IMR-90 (cell line): Measurements from ENCODE around the gene TM7SF3. TPM values are rescaled to one million over a fixed set of nuclear protein-coding genes. Genes with fewer than 3 reads are reported as not detected.

ENCODE experiments used
- ATAC-seq: fragments of 200-7000 bp; cut with Tn5 transposase; 2 replicates; pipeline ENCODE4 v1.9.1; 2020; ENCODE audit warnings: low read depth, mild to moderate bottlenecking, moderate library complexity
- BruUV-seq: library from RNA; stranded (reverse); fragments of 400-500 nt; replicated peaks from 2 replicates; lab custom pipeline; 2021; lab: Mats Ljungman, UMichigan
- CTCF ChIA-PET: fragments of 300-600 bp; formaldehyde crosslinking; extraction: SDS; loops from one replicate; lab custom pipeline; 2021; ENCODE audit warnings: antibody characterized with exemption; lab: Yijun Ruan, JAX
- POLR2A ChIA-PET: fragments of 300-600 bp; sonication (Branson Sonifier 250); formaldehyde crosslinking; loops from one replicate; lab custom pipeline; 2022; ENCODE audit warnings: antibody characterized with exemption; ENCODE audit not compliant: unreplicated experiment; lab: Charles Lee
- DNase-seq: peaks from one replicate; pipeline ENCODE4 v3.0.0; 2013
- H2AFZ ChIP-seq: replicated peaks from 2 replicates; pipeline ENCODE3; 2013; ENCODE audit warnings: low read length, mild to moderate bottlenecking; ENCODE audit not compliant: poor library complexity
- H2AK5ac ChIP-seq: 2 replicates; pipeline ENCODE4 v1.6.1; 2013; ENCODE audit warnings: low read depth, low read length, inconsistent platforms
- H2AK9ac ChIP-seq: replicated peaks from 2 replicates; pipeline ENCODE3; 2013; ENCODE audit warnings: mild to moderate bottlenecking, low read depth, low read length, moderate library complexity; ENCODE audit not compliant: poor library complexity
- H2BK120ac ChIP-seq: 2 replicates; pipeline ENCODE4 v1.6.1; 2013; ENCODE audit warnings: low read depth, low read length, inconsistent platforms
- H2BK15ac ChIP-seq: 3 replicates; pipeline ENCODE4 v1.6.1; 2013; ENCODE audit warnings: low read depth, low read length, inconsistent platforms
- H2BK20ac ChIP-seq: 2 replicates; pipeline ENCODE4 v1.6.1; 2013; ENCODE audit warnings: low read depth, mild to moderate bottlenecking, inconsistent platforms, low read length, moderate library complexity
- H2BK5ac ChIP-seq: 2 replicates; pipeline ENCODE4 v1.6.1; 2013; ENCODE audit warnings: mild to moderate bottlenecking, low read depth, low read length, inconsistent platforms; ENCODE audit not compliant: poor library complexity, severe bottlenecking
- H3K14ac ChIP-seq: replicated peaks from 2 replicates; pipeline ENCODE4 v1.6.1; 2013; ENCODE audit warnings: low read depth, low read length, inconsistent platforms
- H3K18ac ChIP-seq: 2 replicates; pipeline ENCODE4 v1.6.1; 2013; ENCODE audit warnings: low read depth, low read length, control low read depth
- H3K23ac ChIP-seq: 2 replicates; pipeline ENCODE4 v1.6.1; 2013; ENCODE audit warnings: low read depth, low read length, inconsistent platforms
- H3K27ac ChIP-seq: 2 replicates; pipeline ENCODE4 v1.5.1; 2013; ENCODE audit warnings: mild to moderate bottlenecking, control low read depth, low read length; ENCODE audit not compliant: insufficient read depth
- H3K27me3 ChIP-seq: 2 replicates; pipeline ENCODE4 v1.6.1; 2013; ENCODE audit warnings: low read length; ENCODE audit not compliant: control insufficient read depth, insufficient read depth
- H3K36me3 ChIP-seq: 2 replicates; pipeline ENCODE4 v1.6.1; 2013; ENCODE audit warnings: low read length, mixed read lengths; ENCODE audit not compliant: control insufficient read depth, insufficient read depth
- H3K4ac ChIP-seq: 2 replicates; pipeline ENCODE4 v1.6.1; 2013; ENCODE audit warnings: low read depth, low read length, inconsistent platforms
- H3K4me1 ChIP-seq: 2 replicates; pipeline ENCODE4 v1.6.1; 2013; ENCODE audit warnings: low read length, mixed read lengths; ENCODE audit not compliant: control insufficient read depth, insufficient read depth
- H3K4me2 ChIP-seq: 2 replicates; pipeline ENCODE4 v1.6.1; 2013; ENCODE audit warnings: low read depth, mild to moderate bottlenecking, control low read depth, low read length, moderate library complexity
- H3K4me3 ChIP-seq: 2 replicates; pipeline ENCODE4 v1.5.1; 2013; ENCODE audit warnings: low read depth, mild to moderate bottlenecking, control low read depth, low read length, moderate library complexity; ENCODE audit not compliant: insufficient read depth
- H3K56ac ChIP-seq: 2 replicates; pipeline ENCODE4 v1.6.1; 2013; ENCODE audit warnings: low read length, inconsistent platforms; ENCODE audit not compliant: insufficient read depth; ENCODE audit errors: extremely low read depth
- H3K79me1 ChIP-seq, 2 experiments: 2 replicates each; pipeline ENCODE4 v1.6.1; 2013; ENCODE audit warnings: low read length in 2 of 2, inconsistent platforms in 1 of 2, low read depth in 1 of 2
- H3K9ac ChIP-seq: 2 replicates; pipeline ENCODE4 v1.6.1; 2013; ENCODE audit warnings: low read depth, low read length, control low read depth
- H3K9me1 ChIP-seq: 2 replicates; pipeline ENCODE4 v1.6.1; 2013; ENCODE audit warnings: low read length, inconsistent platforms; ENCODE audit not compliant: insufficient read depth
- H3K9me3 ChIP-seq: 2 replicates; pipeline ENCODE4 v1.6.1; 2013; ENCODE audit warnings: low read length; ENCODE audit not compliant: control insufficient read depth, insufficient read depth
- H4K20me1 ChIP-seq: 2 replicates; pipeline ENCODE4 v1.6.1; 2013; ENCODE audit warnings: low read length, inconsistent platforms; ENCODE audit not compliant: insufficient read depth
- H4K5ac ChIP-seq: 2 replicates; pipeline ENCODE4 v1.6.1; 2013; ENCODE audit warnings: mild to moderate bottlenecking, low read depth, low read length, control low read depth
- H4K8ac ChIP-seq, 2 experiments: 2 replicates each; pipeline ENCODE4 v1.6.1; 2013; ENCODE audit warnings: low read depth in 2 of 2, low read length in 2 of 2, control low read depth in 1 of 2, inconsistent platforms in 1 of 2
- H4K91ac ChIP-seq: 2 replicates; pipeline ENCODE4 v1.6.1; 2013; ENCODE audit warnings: low read depth, low read length, inconsistent platforms; ENCODE audit not compliant: insufficient read depth
- BHLHE40 ChIP-seq: fragments of 150-350 bp; IDR thresholded peaks from 2 replicates; pipeline ENCODE4 v1.6.1; 2016; ENCODE audit warnings: mild to moderate bottlenecking, low read depth, low read length
- CEBPB ChIP-seq: IDR thresholded peaks from 2 replicates; pipeline ENCODE4 v1.6.1; 2012; ENCODE audit warnings: low read depth, low read length, improper control_type of control experiment
- CHD1 ChIP-seq: IDR thresholded peaks from 2 replicates; pipeline ENCODE4 v1.6.1; 2012; ENCODE audit warnings: low read depth, low read length, improper control_type of control experiment
- CTCF ChIP-seq: conservative IDR thresholded peaks from 2 replicates; pipeline ENCODE4 v1.5.1; 2012; ENCODE audit warnings: mild to moderate bottlenecking, low read depth, low read length, improper control_type of control experiment
- ELK1 ChIP-seq: fragments of 150-350 bp; IDR thresholded peaks from 2 replicates; pipeline ENCODE4 v1.6.1; 2016; ENCODE audit warnings: low read depth, mild to moderate bottlenecking, low read length, moderate library complexity, borderline replicate concordance
- FOS ChIP-seq: fragments of 150-350 bp; IDR thresholded peaks from 2 replicates; pipeline ENCODE4 v1.6.1; 2016; ENCODE audit warnings: low read depth, low read length
- MAZ ChIP-seq: IDR thresholded peaks from 2 replicates; pipeline ENCODE4 v1.6.1; 2012; ENCODE audit warnings: low read depth, mild to moderate bottlenecking, low read length, improper control_type of control experiment, moderate library complexity, borderline replicate concordance
- MXI1 ChIP-seq: IDR thresholded peaks from 2 replicates; pipeline ENCODE4 v1.6.1; 2012; ENCODE audit warnings: low read depth, mild to moderate bottlenecking, low read length, moderate library complexity, borderline replicate concordance
- NFE2L2 ChIP-seq: fragments of 150-350 bp; IDR thresholded peaks from 2 replicates; pipeline ENCODE4 v1.6.1; 2016; ENCODE audit warnings: low read depth, mild to moderate bottlenecking, low read length
- RAD21 ChIP-seq: IDR thresholded peaks from 2 replicates; pipeline ENCODE4 v1.6.1; 2012; ENCODE audit warnings: low read length, improper control_type of control experiment
- RFX5 ChIP-seq: IDR thresholded peaks from 2 replicates; pipeline ENCODE4 v1.8.0; 2012; ENCODE audit warnings: low read depth, mild to moderate bottlenecking, low read length, moderate library complexity
- SMC3 ChIP-seq: fragments of 150-350 bp; IDR thresholded peaks from 2 replicates; pipeline ENCODE4 v1.6.1; 2016; ENCODE audit warnings: low read depth, mild to moderate bottlenecking, antibody characterized with exemption, low read length, moderate library complexity
- USF2 ChIP-seq: fragments of 150-350 bp; IDR thresholded peaks from 2 replicates; pipeline ENCODE4 v1.6.1; 2017; ENCODE audit warnings: mild to moderate bottlenecking, antibody characterized with exemption, low read length, low read depth
- WGBS, 2 experiments: methylation state at CpG; one replicate each; pipeline versions ENCODE4 v1.1.5 to v1.1.7; 2013; ENCODE audit warnings: missing lambda C conversion rate in 2 of 2; ENCODE audit not compliant: insufficient read length in 1 of 2; ENCODE audit errors: extremely low coverage in 2 of 2; 5-methylcytosine and 5-hydroxymethylcytosine counted together
- dilution Hi-C: fragments of 300-500 bp; cut with HindIII; formaldehyde crosslinking; loops from one replicate; pipeline ENCODE4 v1.14.3; 2018; ENCODE audit warnings: low sequenced_read_pairs; ENCODE audit not compliant: unreplicated experiment
- in situ Hi-C: fragments of 300-500 bp; cut with MboI; formaldehyde crosslinking; loops from 3 replicates; pipeline ENCODE4 v1.14.3; 2019; ENCODE audit warnings: low sequenced_read_pairs, inconsistent platforms, mixed read lengths
- intact Hi-C: fragments of 100-400 bp; cut with micrococcal nuclease; formaldehyde crosslinking; loops from 2 replicates; pipeline ENCODE4 v1.10.0; 2022
- polyA plus RNA-seq, 3 experiments: library from polyadenylated mRNA; depleted of rRNA; stranded (reverse); fragments of >200 nt; gene quantifications; 2 replicates each; pipeline ENCODE4 v1.2.3, GENCODE V29; 2012; ENCODE audit warnings: low replicate concordance in 1 of 3
- total RNA-seq: library from RNA; depleted of rRNA; stranded (reverse); fragments of >200 nt; gene quantifications from 2 replicates; pipeline ENCODE4 v1.2.3, GENCODE V29; 2012

TM7SF3 gene
- total and polyA plus RNA-seq, 2 of the 4 experiments (the other 2 are of a cell fraction), result 35.3 to 46.6 TPM

GRCh38 chr12:26966842-26967241 lies 47.3 kb downstream of the TM7SF3 start:
- Histone ChIP-seq H3K4ac (no peak overlapping the region), H4K8ac (no peak overlapping the region), H2AK9ac (no peak overlapping the region), H3K36me3 (peaks cover 6% of the 10 kb centered on the region), H4K91ac (no peak overlapping the region), H3K9ac (no peak overlapping the region), H3K27me3 (no peaks in the 10 kb centered on the region), H2BK120ac (no peak overlapping the region), H3K4me3 (no peak overlapping the region), H3K4me1 (no peaks in the 10 kb centered on the region), H3K23ac (no peak overlapping the region), H4K20me1 (no peaks in the 10 kb centered on the region), H4K5ac (no peak overlapping the region), H3K27ac (no peak overlapping the region), H2AFZ (no peak overlapping the region), H3K9me1 (peaks cover 4% of the 10 kb centered on the region; the same call in 1 of the 2 replicates), H3K4me2 (no peak overlapping the region), H3K14ac (no peak overlapping the region), H3K56ac (no peak overlapping the region), H2BK5ac (no peak overlapping the region), H2BK20ac (no peak overlapping the region), H2BK15ac (no peak overlapping the region), H2AK5ac (no peak overlapping the region), H3K9me3 (no peaks in the 10 kb centered on the region), H3K79me1 (no peaks in the 10 kb centered on the region; a peak in 1 of 4 replicates), H3K18ac (no peak overlapping the region)
- no peak for TF ChIP-seq SMC3
- no peak for TF ChIP-seq MXI1
- no peak for TF ChIP-seq RAD21
- TF ChIP-seq CEBPB, result no peak
- TF ChIP-seq CHD1, result no peak
- TF ChIP-seq BHLHE40, result no peak
- TF ChIP-seq FOS, result no peak
- no peak for TF ChIP-seq NFE2L2
- TF ChIP-seq USF2, result no peak
- TF ChIP-seq MAZ, result no peak
- TF ChIP-seq RFX5, result no peak
- TF ChIP-seq CTCF, result no peak
- no peak for TF ChIP-seq ELK1
- dilution Hi-C loops (no loop called here), in situ Hi-C loops (no loop called here), intact Hi-C loops (no loop called here)
- ChIA-PET CTCF (no interaction called here), POLR2A (no interaction called here)
- ATAC-seq, result no peak
- WGBS, 2 experiments, result 83% methylated on average over 1 of the region's 3 CpGs; no CpG with 5 or more reads in 1 of the 2 experiments
- DNase-seq, result no peak
- no TSS peak for BruUV-seq
